ENCODE data around the gene C11orf97.
"Not testable (repeated sequence)": the region's sequence is repeated elsewhere in the genome, so short reads cannot be mapped to it uniquely, and the experiment has no call there.

The C11orf97 gene

GRCh38 chr11:94525546-94526324 is 13.5 kb downstream of the C11orf97 start:
- no peak for DNase-seq (ENCODE audit: low read depth in 2 of 2)

GRCh38 chr11:94526645-94527438 is 14.6 kb downstream of the C11orf97 start:
- no peak for DNase-seq (ENCODE audit: low read depth in 2 of 2)

DNA sequence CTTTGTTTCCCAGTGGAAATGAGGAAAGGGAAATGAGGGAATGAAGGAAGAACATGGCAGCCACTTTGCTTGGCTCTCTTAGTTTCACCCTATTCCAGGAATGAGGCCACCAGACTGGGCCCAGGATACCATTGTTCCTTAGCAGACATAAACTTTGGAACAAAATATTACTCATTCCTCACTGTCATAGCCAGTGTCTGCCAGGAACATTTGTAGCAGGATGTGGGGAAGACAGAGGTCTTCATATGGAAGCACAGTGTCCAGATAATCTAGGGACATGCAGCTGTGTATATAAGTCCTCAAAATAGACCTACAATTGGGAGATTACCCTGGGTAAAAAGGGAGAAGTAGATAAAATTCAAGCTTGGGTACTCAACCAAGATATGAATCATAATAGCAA is 16.3 kb downstream of the C11orf97 start:
- no peak for DNase-seq (ENCODE audit: low read depth in 2 of 2)

GRCh38 chr11:94532211-94532610 is 19.9 kb downstream of the C11orf97 start:
- no peak for DNase-seq (ENCODE audit: low read depth in 2 of 2)

DNA sequence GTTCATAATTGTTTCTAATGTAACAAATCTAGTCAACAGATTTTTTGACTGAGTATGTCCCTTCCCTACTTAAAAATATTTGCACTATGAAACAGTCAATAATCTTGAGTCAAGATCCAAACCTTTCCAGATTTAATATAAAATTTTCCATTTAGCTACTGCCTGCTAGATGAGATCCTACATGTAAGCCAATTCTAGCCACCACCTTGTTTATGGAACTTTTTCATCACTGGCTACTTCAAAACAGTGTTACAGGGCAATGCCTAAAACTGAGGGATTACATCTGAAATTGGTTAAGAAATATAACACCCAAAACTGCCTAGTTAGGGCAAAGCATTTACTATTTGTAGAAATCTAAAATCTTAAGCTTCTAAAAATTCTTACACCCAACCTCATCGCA is 20.9 kb downstream of the C11orf97 start:
- DNase-seq (ENCODE audit: low read depth in 2 of 2) = no peak

DNA sequence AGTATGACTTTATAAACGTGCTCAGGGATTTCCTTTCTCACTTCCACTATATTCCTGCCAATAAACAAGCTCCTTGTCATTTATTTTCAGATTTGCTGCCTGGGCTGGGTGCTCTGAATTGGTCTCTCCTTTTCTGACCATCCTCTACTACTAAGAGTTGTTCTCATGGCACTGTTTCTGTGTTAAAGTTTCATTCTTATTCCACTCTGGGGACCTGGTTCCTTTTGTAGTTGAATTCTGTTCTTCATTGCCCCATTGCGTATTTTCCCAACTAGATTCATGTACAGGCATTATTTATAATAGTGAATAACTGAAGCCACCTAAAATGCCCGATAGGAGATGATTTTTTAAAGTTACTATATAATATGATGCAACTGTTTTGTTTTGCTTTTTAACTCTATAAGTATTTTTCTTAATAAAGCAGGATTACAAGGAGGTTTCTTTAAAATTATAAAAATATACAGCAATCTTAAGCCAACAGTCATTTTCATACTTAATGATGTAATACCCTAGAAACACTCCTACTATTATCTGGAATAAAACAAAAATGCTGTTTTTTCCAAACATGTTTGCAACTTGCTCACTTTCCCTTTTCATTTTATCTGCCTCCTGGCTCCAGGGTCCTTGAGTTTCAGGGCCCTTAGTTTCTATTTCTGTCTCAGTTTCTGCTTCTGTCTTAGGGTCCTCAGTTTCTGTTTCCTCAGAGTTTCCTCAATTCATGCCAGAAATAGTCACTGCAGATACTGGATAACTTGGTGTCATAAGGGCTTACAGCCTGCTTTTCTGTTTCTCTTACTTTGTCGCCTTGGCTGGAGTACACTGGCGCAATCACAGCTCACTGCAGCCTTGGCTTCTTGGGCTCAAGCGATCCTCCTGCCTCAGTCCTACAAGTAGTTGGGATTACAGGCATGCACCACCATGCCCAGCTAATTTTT is 21.7 kb downstream of the C11orf97 start:
- DNase-seq (ENCODE audit: low read depth in 2 of 2) = no peak

GRCh38 chr11:94536386-94536785 is 24.1 kb downstream of the C11orf97 start:
- no peak for DNase-seq (ENCODE audit: low read depth in 2 of 2)

- no peak for DNase-seq (ENCODE audit: low read depth in 2 of 2)
Observed at GRCh38 chr11:94537031-94537600, 24.9 kb downstream of the C11orf97 start.

GRCh38 chr11:94539420-94539819 is 27.2 kb downstream of the C11orf97 start:
- DNase-seq (ENCODE audit: low read depth in 2 of 2) = no peak

DNA sequence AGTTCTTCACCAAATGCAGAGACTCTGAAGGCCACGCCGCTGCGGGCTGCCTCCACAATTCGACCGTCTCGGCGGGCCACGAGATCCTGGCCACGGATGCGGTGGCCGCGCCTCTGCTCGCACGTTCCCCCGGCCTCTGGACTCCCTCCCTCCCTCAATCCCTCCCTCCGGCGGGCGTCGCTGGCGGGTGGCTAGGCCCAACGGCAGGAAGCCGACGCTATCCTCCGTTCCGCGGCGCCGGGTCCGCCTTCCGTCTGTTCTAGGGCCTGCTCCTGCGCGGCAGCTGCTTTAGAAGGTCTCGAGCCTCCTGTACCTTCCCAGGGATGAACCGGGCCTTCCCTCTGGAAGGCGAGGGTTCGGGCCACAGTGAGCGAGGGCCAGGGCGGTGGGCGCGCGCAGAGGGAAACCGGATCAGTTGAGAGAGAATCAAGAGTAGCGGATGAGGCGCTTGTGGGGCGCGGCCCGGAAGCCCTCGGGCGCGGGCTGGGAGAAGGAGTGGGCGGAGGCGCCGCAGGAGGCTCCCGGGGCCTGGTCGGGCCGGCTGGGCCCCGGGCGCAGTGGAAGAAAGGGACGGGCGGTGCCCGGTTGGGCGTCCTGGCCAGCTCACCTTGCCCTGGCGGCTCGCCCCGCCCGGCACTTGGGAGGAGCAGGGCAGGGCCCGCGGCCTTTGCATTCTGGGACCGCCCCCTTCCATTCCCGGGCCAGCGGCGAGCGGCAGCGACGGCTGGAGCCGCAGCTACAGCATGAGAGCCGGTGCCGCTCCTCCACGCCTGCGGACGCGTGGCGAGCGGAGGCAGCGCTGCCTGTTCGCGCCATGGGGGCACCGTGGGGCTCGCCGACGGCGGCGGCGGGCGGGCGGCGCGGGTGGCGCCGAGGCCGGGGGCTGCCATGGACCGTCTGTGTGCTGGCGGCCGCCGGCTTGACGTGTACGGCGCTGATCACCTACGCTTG is 31.7 kb downstream of the C11orf97 start, which contains the start of gene FUT4:
Gene FUT4, plus strand, starts transcription at position 227 of the 951 bp plus-strand sequence. Its CDS starts 213 bp downstream, at position 440.
- peak; percentile 38 to 43 for DNase-seq (ENCODE audit: low read depth in 2 of 2)

DNA sequence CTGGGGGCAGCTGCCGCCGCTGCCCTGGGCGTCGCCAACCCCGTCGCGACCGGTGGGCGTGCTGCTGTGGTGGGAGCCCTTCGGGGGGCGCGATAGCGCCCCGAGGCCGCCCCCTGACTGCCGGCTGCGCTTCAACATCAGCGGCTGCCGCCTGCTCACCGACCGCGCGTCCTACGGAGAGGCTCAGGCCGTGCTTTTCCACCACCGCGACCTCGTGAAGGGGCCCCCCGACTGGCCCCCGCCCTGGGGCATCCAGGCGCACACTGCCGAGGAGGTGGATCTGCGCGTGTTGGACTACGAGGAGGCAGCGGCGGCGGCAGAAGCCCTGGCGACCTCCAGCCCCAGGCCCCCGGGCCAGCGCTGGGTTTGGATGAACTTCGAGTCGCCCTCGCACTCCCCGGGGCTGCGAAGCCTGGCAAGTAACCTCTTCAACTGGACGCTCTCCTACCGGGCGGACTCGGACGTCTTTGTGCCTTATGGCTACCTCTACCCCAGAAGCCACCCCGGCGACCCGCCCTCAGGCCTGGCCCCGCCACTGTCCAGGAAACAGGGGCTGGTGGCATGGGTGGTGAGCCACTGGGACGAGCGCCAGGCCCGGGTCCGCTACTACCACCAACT is 32.5 kb downstream of the C11orf97 start:
- no peak for DNase-seq (ENCODE audit: low read depth in 2 of 2)

DNA sequence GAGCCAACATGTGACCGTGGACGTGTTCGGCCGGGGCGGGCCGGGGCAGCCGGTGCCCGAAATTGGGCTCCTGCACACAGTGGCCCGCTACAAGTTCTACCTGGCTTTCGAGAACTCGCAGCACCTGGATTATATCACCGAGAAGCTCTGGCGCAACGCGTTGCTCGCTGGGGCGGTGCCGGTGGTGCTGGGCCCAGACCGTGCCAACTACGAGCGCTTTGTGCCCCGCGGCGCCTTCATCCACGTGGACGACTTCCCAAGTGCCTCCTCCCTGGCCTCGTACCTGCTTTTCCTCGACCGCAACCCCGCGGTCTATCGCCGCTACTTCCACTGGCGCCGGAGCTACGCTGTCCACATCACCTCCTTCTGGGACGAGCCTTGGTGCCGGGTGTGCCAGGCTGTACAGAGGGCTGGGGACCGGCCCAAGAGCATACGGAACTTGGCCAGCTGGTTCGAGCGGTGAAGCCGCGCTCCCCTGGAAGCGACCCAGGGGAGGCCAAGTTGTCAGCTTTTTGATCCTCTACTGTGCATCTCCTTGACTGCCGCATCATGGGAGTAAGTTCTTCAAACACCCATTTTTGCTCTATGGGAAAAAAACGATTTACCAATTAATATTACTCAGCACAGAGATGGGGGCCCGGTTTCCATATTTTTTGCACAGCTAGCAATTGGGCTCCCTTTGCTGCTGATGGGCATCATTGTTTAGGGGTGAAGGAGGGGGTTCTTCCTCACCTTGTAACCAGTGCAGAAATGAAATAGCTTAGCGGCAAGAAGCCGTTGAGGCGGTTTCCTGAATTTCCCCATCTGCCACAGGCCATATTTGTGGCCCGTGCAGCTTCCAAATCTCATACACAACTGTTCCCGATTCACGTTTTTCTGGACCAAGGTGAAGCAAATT is 33.3 kb downstream of the C11orf97 start:
- DNase-seq (ENCODE audit: low read depth in 2 of 2) = no peak

DNA sequence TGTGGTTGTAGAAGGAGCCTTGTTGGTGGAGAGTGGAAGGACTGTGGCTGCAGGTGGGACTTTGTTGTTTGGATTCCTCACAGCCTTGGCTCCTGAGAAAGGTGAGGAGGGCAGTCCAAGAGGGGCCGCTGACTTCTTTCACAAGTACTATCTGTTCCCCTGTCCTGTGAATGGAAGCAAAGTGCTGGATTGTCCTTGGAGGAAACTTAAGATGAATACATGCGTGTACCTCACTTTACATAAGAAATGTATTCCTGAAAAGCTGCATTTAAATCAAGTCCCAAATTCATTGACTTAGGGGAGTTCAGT is 33.9 kb downstream of the C11orf97 start:
- no peak for DNase-seq (ENCODE audit: low read depth in 2 of 2)

- no peak for DNase-seq (ENCODE audit: low read depth in 2 of 2)
Observed at GRCh38 chr11:94546886-94547285, 34.6 kb downstream of the C11orf97 start.

- DNase-seq (ENCODE audit: low read depth in 2 of 2) = no peak
Observed at GRCh38 chr11:94549146-94549545, 36.9 kb downstream of the C11orf97 start.

DNA sequence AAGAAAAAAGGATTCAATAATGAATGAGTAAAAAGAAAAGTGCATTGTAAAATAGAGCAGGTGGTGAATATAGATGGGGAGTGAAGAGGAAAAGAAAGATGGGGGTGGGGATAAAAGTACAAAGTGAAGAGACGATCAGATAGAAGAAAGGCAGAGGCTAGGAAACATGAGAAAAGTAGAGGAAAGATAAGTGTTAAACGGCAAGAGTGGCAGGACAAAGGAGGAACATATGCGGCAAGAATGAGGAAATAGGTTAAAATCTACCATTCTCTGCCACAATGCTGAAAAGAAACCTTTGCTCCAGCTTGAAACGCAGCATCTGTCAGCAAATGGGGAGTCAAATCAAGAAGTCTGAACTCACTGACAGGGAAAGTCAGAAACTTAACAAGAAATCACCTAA is 38.3 kb downstream of the C11orf97 start:
- no peak for DNase-seq (ENCODE audit: low read depth in 2 of 2)

- DNase-seq (ENCODE audit: low read depth in 2 of 2) = no peak
Observed at GRCh38 chr11:94553938-94554337, 41.7 kb downstream of the C11orf97 start.

DNA sequence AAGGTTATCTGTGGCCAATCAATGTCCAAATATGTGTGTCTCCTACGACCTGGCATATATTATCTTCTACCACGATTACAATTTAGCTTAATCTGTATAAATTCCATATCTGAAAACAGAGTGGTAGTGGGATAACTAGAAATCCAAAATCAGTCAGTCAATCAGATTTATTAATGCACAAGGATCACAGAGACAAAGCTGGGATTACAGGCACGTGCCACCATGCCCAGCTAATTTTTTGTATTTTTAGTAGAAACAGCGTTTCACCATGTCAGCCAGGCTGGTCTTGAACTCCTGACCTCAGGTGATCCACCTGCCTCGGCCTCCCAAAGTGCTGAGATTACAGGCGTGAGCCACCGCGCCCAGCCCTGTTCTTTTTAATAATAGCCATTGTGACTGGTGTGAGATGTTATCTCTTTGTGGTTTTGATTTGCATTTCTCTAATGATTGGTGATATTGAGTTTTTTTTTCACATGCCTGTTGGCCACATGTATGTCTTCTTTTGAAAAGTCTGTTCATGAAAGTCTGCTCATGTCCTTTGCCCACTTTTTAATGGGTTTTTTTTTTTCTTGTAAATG is 43.6 kb downstream of the C11orf97 start:
- not testable (repeated sequence) for DNase-seq (ENCODE audit: low read depth in 2 of 2)

GRCh38 chr11:94557421-94557820 is 45.2 kb downstream of the C11orf97 start:
- DNase-seq (ENCODE audit: low read depth in 2 of 2) = no peak
